Rectal smooth muscle tissue (tissue), 1 donor: ENCODE measurements around the gene TMEM61.

ENCODE experiments used
- H3K27ac ChIP-seq: one replicate; pipeline ENCODE4 v1.7.0; 2013; ENCODE audit warnings: low read depth, low read length, inconsistent platforms
- H3K27me3 ChIP-seq: one replicate; pipeline ENCODE4 v1.7.0; 2013; ENCODE audit warnings: low read length; ENCODE audit not compliant: control insufficient read depth, insufficient read depth
- H3K36me3 ChIP-seq: one replicate; pipeline ENCODE4 v1.7.0; 2013; ENCODE audit warnings: low read length; ENCODE audit not compliant: control insufficient read depth, insufficient read depth
- H3K4me1 ChIP-seq: one replicate; pipeline ENCODE4 v1.7.0; 2013; ENCODE audit warnings: low read length; ENCODE audit not compliant: control insufficient read depth, insufficient read depth
- H3K4me3 ChIP-seq: one replicate; pipeline ENCODE4 v1.7.0; 2013; ENCODE audit warnings: low read length
- H3K9ac ChIP-seq: one replicate; pipeline ENCODE4 v1.7.0; 2013; ENCODE audit warnings: low read length

TMEM61 gene

DNA sequence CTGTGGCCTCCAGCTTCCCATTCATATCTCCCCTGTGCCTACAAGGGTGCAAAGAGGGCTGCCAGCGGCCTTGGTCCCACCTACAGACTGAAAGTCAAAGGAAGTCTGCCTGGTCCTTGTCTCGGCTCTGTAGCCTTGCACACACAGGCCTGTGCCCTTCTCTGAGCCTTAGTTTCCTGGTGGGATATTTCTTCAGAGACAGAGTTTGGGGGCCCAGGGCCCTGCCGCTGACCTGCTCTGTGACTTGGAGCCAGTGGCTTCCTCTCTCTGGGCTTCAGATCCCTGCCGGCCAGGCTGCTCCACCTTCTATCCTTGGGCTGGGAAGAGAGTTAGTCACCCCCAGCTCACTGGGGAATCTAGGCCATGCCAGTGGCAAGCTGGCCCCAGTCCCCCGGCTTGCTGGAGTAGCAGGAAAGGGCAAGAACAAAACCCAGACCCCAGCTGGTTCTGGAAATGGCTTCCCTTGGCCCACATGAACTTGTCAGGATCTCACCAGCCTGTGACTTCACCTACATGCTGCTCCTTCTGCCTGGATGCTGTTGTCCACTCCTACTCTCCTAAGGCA, 1.0 kb upstream of the TMEM61 start:
- H3K9ac ChIP-seq = no peak overlapping the region

DNA sequence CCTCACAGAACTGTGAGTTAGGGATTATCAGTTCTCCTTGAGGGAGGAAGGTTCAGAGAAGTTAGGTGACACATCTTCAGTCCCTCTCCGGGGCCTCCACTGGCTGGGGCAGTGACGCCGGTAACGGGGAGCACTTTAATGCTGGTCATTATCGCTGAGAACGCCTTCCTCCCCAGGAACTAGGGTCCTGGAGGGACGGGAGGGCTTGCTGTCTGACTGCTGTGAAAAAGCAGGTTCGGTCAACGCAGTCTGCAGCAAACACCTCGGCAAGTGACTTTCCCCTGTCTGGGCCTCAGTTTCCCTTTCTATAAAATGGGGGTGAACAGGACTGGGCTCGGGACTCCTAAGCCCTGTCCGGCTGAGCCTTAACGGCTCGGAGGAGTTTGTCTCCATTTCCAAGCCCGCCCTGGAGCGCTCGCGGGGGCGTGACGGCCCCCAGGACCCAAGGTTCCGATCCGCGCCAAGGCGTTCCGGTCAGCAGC, 341 bp upstream of the TMEM61 start:
- Histone ChIP-seq H3K27ac (no peak overlapping the region), H3K4me3 (peak overlapping the region; percentile 49), H3K9ac (no peak overlapping the region), H3K36me3 (no peaks in the 10 kb centered on the region), H3K4me1 (no peaks in the 10 kb centered on the region), H3K27me3 (peaks cover 10% of the 10 kb centered on the region)

More for the DNA sequence above, 1.0 kb upstream of the TMEM61 start:
- no peaks in the 10 kb centered on the region for H3K36me3 ChIP-seq
- no peak overlapping the region for H3K4me3 ChIP-seq
- no peak overlapping the region for H3K27ac ChIP-seq
- no peaks in the 10 kb centered on the region for H3K4me1 ChIP-seq
- H3K27me3 ChIP-seq = peaks cover 10% of the 10 kb centered on the region

- Histone ChIP-seq H3K4me1 (no peaks in the 10 kb centered on the region), H3K9ac (no peak overlapping the region), H3K27ac (no peak overlapping the region), H3K27me3 (peaks cover 10% of the 10 kb centered on the region), H3K36me3 (no peaks in the 10 kb centered on the region), H3K4me3 (no peak overlapping the region)
Observed at GRCh38 chr1:54981466-54981865, 1.0 kb downstream of the TMEM61 start.

- Histone ChIP-seq H3K4me1 (no peaks in the 10 kb centered on the region), H3K9ac (no peak overlapping the region), H3K27me3 (peaks cover 10% of the 10 kb centered on the region), H3K27ac (no peak overlapping the region), H3K36me3 (no peaks in the 10 kb centered on the region), H3K4me3 (no peak overlapping the region)
Observed at GRCh38 chr1:54982739-54983138, 2.3 kb downstream of the TMEM61 start.

DNA sequence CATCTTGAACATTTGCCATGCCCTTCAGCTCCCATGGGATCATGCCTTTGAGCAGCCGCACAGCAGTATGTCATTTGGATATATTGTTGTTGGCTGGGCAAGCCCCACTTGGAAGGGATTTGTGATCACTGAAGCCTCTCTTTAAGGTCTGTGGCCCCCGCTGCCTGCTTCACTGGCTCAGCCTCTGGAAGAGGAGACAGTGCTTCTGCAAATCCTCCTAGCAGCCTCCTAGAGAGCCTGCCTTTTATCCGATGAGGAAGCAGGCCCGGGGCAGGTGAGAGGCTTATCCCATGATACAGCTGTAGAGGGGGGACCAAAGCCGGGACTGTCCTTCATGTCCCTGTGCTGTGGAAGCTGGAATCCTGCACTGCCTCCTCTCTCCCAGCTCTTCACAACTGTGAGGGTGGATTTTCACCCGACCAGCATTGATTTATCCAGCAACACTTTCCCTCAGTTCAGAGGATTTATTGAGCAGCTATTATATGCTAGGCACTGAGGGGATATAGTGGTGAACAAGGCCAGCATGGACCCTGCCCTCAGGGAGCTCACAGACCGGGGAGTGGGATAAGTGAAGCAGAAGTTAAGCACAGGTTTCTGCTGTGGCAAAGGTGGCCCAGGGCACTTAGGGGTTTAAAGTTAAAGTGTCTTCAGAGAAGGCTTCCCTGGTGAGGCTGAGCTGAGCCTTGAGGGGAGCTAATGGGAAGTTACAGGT, 3.9 kb downstream of the TMEM61 start:
- no peaks in the 10 kb centered on the region for H3K4me1 ChIP-seq
- no peak overlapping the region for H3K4me3 ChIP-seq
- no peak overlapping the region for H3K27ac ChIP-seq
- H3K9ac ChIP-seq = no peak overlapping the region
- H3K27me3 ChIP-seq = peaks cover 10% of the 10 kb centered on the region
- no peaks in the 10 kb centered on the region for H3K36me3 ChIP-seq

DNA sequence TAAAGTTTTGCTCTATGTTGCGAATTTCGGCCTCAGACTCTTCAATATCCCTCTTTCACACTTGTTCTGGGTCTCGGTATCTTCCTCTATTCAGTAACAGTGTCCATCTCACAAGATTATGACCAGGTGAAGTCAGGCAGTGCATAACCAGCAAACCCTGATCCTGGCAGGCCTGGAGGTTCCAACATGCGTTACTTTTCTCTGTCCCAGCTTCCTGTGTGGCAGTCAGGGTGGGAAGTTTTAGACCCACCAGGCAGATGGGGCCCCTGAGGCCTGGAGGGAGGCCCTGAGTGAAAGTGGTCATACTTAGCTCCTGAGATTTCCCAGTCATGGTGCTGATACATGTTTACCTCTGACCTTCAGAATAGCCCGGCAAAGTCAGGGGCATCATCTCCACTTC, 5.1 kb downstream of the TMEM61 start:
- H3K9ac ChIP-seq = no peak overlapping the region
- H3K27ac ChIP-seq = no peak overlapping the region
- H3K36me3 ChIP-seq = no peaks in the 10 kb centered on the region
- no peak overlapping the region for H3K4me3 ChIP-seq
- no peaks in the 10 kb centered on the region for H3K4me1 ChIP-seq
- H3K27me3 ChIP-seq = no peaks in the 10 kb centered on the region

- Histone ChIP-seq H3K9ac (no peak overlapping the region), H3K4me1 (no peaks in the 10 kb centered on the region), H3K4me3 (no peak overlapping the region), H3K36me3 (no peaks in the 10 kb centered on the region), H3K27ac (no peak overlapping the region), H3K27me3 (no peaks in the 10 kb centered on the region)
Observed at GRCh38 chr1:54986025-54986424, 5.6 kb downstream of the TMEM61 start.

DNA sequence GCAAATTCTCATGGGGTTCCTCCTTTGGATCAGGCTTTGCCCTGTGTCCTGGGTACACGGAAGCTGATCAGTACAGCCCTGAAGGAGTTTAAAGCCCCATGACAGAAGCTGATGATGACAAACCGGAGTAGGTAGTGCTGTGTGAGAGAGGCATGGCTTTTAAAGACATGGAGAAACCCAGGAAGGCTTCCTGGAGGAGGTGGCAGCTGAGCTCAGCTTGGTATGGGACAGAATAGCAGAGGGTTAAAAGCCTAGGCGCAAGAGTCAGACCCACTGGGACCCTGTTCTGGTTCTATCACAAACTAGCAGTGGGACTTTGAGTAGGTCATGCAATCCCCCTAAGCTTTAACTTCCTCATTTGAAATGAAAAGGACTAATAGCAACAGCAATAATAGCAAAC, 6.1 kb downstream of the TMEM61 start:
- Histone ChIP-seq H3K4me1 (no peaks in the 10 kb centered on the region), H3K4me3 (no peak overlapping the region), H3K27me3 (no peaks in the 10 kb centered on the region), H3K36me3 (no peaks in the 10 kb centered on the region), H3K27ac (no peak overlapping the region), H3K9ac (no peak overlapping the region)

DNA sequence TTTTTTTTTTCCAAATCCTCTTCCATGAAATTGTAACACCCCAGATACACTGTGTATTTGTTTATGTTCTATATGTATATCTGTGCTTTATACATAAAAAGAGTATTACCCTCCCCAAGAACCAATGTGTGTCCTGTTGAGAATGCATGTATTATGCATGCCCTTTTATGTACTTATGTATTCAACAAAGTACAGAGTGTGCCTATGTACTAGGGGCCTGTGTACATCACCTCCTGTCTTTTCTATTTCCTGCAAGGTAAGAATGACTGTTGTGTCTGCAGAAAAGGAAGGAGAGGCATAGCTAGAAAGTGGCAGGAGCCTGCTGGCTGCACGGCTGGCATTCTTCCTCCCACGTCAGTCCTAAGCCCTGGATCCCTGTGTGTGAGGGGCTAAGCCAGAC, 7.0 kb downstream of the TMEM61 start:
- no peaks in the 10 kb centered on the region for H3K27me3 ChIP-seq
- no peak overlapping the region for H3K9ac ChIP-seq
- no peaks in the 10 kb centered on the region for H3K4me1 ChIP-seq
- no peak overlapping the region for H3K4me3 ChIP-seq
- H3K27ac ChIP-seq = no peak overlapping the region
- H3K36me3 ChIP-seq = no peaks in the 10 kb centered on the region

DNA sequence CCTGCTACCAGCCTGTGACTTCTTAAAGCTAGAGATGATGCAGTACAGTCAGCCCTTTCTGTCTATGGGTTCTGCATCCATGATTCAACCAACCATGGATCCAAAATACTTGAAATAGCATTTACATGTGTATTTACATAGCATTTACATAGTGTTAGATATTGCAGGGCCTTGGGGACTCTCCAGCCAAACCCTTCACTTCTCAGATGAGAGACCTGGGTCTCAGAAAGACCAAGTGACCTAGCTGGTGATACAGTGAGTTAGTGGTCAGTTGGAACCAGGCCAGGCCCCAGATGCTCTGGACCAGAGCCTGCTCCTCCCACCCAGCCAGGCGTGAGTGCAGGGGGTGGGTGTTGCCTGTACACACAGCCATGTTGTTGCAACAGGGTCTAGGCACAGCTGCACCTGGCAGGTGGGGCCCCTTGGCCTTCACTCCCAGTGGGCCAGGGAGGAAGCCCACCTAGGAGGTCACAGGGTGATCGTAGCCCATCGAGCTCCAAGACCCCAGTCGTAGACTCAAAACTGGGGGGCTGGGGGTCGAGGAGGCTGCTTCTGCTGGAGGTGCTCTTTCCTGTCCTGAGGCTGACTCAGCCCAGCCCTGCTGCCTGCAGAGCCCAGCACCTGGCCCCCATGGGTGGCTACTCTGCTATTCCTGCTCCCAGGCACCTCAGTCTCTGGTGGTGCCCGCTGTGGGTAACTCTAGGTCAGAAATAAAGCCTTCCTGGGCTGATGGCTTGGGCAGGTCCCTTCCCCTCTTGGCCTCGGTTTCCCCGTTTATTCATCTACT, 7.7 kb downstream of the TMEM61 start:
- no peak overlapping the region for H3K9ac ChIP-seq
- H3K27me3 ChIP-seq = no peaks in the 10 kb centered on the region
- no peaks in the 10 kb centered on the region for H3K4me1 ChIP-seq
- no peak overlapping the region for H3K4me3 ChIP-seq
- H3K36me3 ChIP-seq = no peaks in the 10 kb centered on the region
- H3K27ac ChIP-seq = no peak overlapping the region

DNA sequence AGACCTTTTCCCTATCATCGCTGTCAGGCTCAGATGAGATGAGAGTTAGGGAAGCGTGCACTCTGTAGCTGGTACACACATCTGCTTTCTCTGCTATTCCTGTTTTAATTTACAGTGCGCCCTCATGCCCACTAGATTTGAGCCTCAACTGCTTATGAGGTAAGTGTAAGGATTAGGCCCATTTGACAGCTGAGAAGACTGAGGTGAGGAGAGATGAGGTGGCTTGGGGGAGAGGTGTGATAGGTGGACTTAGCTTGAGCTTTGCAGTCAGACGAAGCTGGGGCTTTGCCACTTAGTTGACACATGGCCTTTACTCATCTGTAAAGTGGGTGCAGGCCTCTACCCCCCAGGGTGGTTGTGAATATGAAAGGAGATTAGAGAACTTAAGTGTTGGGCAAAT, 8.5 kb downstream of the TMEM61 start:
- Histone ChIP-seq H3K9ac (no peak overlapping the region), H3K4me1 (no peaks in the 10 kb centered on the region), H3K27me3 (no peaks in the 10 kb centered on the region), H3K36me3 (no peaks in the 10 kb centered on the region), H3K4me3 (no peak overlapping the region), H3K27ac (no peak overlapping the region)

GRCh38 chr1:54989473-54989872, 9.0 kb downstream of the TMEM61 start:
- no peak overlapping the region for H3K9ac ChIP-seq
- H3K27ac ChIP-seq = no peak overlapping the region
- H3K27me3 ChIP-seq = no peaks in the 10 kb centered on the region
- no peaks in the 10 kb centered on the region for H3K36me3 ChIP-seq
- H3K4me3 ChIP-seq = no peak overlapping the region
- no peaks in the 10 kb centered on the region for H3K4me1 ChIP-seq
